ENCODE data around the gene SMOC2. TPM values are rescaled to one million over a fixed set of nuclear protein-coding genes. Genes with fewer than 3 reads are reported as not detected.
"Not testable (repeated sequence)": the region's sequence is repeated elsewhere in the genome, so short reads cannot be mapped to it uniquely, and the experiment has no call there.

SMOC2 gene
- polyA plus RNA-seq, 1 experiment: not detected

DNA sequence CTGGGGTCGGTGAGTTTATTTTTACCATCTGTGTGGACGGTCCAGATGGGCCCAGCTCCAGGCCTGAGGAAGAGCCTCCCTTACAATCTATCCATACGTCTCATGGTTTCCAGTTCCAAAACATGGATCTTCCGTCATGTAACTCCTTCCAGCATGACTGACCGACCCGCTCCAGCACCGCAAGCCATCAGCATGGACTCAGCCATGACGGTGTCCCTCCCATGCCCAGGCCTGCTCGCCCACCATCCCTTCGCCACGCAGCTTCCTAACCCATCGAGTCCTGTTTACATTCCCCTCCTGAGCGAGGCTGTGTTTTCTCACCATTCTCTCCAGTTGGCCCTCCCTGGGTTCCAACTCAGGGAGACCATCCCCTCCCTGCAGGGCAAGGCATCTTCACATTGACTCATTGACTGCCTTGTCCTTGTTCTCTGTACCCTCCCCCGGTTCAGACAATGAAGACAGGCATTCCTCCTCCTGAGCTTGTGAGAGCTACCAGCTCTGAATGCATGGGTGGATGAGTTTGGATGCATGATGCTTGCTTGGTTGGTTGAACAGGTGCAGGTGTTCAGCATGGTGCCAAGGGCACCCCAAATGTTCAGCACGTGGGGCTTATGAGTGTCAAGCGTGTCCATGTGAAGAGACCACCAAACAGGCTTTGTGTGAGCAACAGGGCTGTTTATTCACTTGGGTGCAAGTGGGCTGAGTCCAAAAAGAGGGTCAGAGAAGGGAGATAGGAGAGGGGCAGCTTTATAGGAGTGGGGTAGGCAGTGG lies 235.8 kb downstream of the SMOC2 start:
- Histone ChIP-seq H3K27ac (ENCODE audit: low read depth, low read length) (no peak overlapping the region), H3K9me3 (ENCODE audit: control insufficient read depth, insufficient read depth, low read length) (peaks cover 52% of the 10 kb centered on the region), H3K27me3 (ENCODE audit: control insufficient read depth, insufficient read depth, low read length) (no peaks in the 10 kb centered on the region), H3K4me3 (ENCODE audit: low read depth, low read length) (no peak overlapping the region)
- ChIA-PET CTCF (no interaction called here), POLR2A (interaction anchor here (0.8 kb wide), 1 partner anchor 162 kb away, joined by 3 read pairs; no protein-coding TSS in a partner anchor)
- TF ChIP-seq, protein P1, sequence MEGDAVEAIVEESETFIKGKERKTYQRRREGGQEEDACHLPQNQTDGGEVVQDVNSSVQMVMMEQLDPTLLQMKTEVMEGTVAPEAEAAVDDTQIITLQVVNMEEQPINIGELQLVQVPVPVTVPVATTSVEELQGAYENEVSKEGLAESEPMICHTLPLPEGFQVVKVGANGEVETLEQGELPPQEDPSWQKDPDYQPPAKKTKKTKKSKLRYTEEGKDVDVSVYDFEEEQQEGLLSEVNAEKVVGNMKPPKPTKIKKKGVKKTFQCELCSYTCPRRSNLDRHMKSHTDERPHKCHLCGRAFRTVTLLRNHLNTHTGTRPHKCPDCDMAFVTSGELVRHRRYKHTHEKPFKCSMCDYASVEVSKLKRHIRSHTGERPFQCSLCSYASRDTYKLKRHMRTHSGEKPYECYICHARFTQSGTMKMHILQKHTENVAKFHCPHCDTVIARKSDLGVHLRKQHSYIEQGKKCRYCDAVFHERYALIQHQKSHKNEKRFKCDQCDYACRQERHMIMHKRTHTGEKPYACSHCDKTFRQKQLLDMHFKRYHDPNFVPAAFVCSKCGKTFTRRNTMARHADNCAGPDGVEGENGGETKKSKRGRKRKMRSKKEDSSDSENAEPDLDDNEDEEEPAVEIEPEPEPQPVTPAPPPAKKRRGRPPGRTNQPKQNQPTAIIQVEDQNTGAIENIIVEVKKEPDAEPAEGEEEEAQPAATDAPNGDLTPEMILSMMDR (IDR thresholded peaks at IDR 0.05; ENCODE audit: low read depth, low read length): no peak
- DNase-seq (ENCODE audit: low read depth, low spot score): no peak

DNA sequence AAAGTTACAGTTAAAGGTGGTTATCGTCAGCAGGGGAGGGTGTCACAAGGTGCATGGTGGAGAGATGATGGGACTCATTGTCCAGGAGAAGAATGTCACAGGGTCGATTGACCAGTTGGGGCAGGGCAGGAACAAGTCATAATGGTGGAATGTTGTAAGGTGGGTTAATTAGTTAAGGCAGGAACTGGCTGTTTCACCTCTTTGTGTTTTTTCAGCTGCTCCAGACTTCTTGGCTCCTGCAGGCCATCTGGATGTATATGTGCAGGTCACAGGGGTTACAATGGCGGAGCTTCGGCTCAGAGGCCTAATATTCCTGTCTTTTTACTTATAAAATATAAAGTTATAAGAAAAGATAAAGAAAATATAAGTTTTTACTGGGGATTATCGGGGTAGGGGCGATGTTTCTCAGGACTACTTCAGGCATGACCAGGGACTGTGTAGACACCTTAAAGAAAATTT lies 236.4 kb downstream of the SMOC2 start:
- H3K27ac ChIP-seq (ENCODE audit: low read depth, low read length); H3K27me3 ChIP-seq (ENCODE audit: control insufficient read depth, insufficient read depth, low read length); CTCF ChIA-PET; DNase-seq (ENCODE audit: low read depth, low spot score); POLR2A ChIA-PET; H3K4me3 ChIP-seq (ENCODE audit: low read depth, low read length): not testable (repeated sequence)
- H3K9me3 ChIP-seq (ENCODE audit: control insufficient read depth, insufficient read depth, low read length): peaks cover 53% of the 10 kb centered on the region

DNA sequence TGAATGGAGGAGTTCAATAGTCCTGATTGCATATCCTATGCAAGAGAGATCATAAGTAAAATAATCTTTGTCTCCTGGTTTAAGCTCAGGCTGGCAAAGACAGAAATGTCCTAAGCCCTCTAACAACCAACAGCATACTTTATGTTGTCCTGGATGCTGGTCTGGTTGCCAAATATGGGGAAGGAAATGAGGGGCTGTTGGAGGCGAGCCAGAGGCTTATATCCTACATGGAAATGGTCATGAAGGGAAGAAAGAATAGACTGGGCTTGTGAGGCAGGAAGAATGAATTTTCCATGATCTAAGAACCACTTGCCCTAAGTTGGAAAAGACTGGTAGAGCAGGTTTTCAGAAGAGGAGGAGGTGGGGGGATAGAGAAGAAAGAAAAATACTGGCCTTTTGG lies 237.1 kb downstream of the SMOC2 start:
- Histone ChIP-seq H3K27ac (ENCODE audit: low read depth, low read length) (no peak overlapping the region), H3K9me3 (ENCODE audit: control insufficient read depth, insufficient read depth, low read length) (peaks cover 53% of the 10 kb centered on the region), H3K4me3 (ENCODE audit: low read depth, low read length) (no peak overlapping the region), H3K27me3 (ENCODE audit: control insufficient read depth, insufficient read depth, low read length) (no peaks in the 10 kb centered on the region)
- no peak for DNase-seq (ENCODE audit: low read depth, low spot score)
- ChIA-PET CTCF (no interaction called here), POLR2A (no interaction called here)
- TF ChIP-seq, protein P1 (IDR thresholded peaks at IDR 0.05; ENCODE audit: low read depth, low read length): no peak

DNA sequence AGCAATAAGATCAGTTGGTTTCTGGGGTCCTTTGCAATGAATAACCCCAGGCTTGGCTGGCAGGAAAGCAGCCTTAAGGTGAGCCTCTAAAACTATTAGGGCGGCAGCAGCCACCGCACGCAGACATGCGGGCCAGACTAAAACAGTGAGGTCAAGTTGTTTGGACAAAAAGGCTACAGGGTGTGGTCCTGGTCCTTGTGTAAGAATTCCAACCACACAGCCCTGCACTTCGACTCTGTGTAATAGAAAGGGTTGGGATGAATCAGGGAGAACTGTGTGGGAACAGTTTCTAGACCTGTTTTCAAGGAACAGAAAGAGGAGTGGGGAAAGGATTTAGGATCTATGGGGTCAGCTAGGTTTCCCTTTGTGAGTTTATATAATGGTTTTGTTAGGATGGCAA lies 237.6 kb downstream of the SMOC2 start:
- Histone ChIP-seq H3K9me3 (ENCODE audit: control insufficient read depth, insufficient read depth, low read length) (peaks cover 53% of the 10 kb centered on the region), H3K27me3 (ENCODE audit: control insufficient read depth, insufficient read depth, low read length) (no peaks in the 10 kb centered on the region), H3K27ac (ENCODE audit: low read depth, low read length) (no peak overlapping the region), H3K4me3 (ENCODE audit: low read depth, low read length) (no peak overlapping the region)
- ChIA-PET POLR2A (no interaction called here), CTCF (no interaction called here)
- TF ChIP-seq, protein P1 (IDR thresholded peaks at IDR 0.05; ENCODE audit: low read depth, low read length): no peak
- no peak for DNase-seq (ENCODE audit: low read depth, low spot score)

DNA sequence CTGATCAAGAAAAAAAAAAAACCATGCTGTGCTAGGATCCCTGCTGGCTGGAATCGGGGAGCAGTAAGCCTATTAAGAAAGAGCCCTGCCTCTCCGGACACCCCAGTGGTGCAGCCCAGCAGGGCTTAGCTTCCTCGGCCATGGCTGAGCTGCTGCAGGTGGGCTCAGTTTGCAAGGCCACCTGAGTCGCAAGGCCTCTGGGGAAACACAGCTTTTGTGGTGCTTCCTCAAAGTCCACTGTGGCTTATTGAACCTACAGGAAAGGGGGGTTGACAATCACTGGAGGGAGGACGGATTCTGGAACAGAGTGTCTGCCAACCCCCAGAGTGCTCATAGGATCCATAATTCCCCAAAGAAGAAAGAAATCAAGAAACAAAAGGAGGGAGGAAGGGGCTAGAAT lies 240.8 kb downstream of the SMOC2 start:
- ChIA-PET CTCF (no interaction called here), POLR2A (no interaction called here)
- Histone ChIP-seq H3K4me3 (ENCODE audit: low read depth, low read length) (no peak overlapping the region), H3K27ac (ENCODE audit: low read depth, low read length) (no peak overlapping the region), H3K27me3 (ENCODE audit: control insufficient read depth, insufficient read depth, low read length) (no peaks in the 10 kb centered on the region), H3K9me3 (ENCODE audit: control insufficient read depth, insufficient read depth, low read length) (peaks cover 56% of the 10 kb centered on the region)
- TF ChIP-seq, protein P1 (IDR thresholded peaks at IDR 0.05; ENCODE audit: low read depth, low read length): no peak
- DNase-seq (ENCODE audit: low read depth, low spot score): no peak
